ENCODE data around the gene ANO9. TPM values are rescaled to one million over a fixed set of nuclear protein-coding genes. Genes with fewer than 3 reads are reported as not detected.

The ANO9 gene
- total and polyA plus RNA-seq, 2 experiments from 2014 or later, result 9.0 to 10.2 TPM

DNA sequence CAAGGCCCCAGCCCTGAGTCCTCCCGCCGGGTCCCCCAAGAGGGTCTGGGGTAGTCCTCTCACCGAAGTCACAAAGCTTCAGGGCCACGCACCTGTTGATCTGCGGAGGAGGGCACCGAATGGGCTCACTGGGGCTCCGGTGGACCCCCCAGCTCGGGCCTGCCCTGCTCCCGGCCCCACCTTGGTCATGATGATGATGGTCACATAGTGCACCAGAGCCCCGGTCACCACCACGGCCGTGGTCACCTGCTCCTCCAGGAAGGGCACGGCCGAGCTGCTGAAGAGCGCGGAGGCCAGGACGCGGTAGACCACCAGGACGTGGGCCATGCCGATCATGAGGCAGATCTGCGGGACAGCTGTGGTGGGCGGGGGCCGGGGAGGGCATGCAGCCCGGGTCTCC is 13.5 kb downstream of the ANO9 start:
- H3K4me3 ChIP-seq, result no peak overlapping the region
- peaks cover 3% of the 10 kb centered on the region; the same call in 1 of the 3 replicates for H3K4me1 Mint-ChIP-seq
- no peak overlapping the region for H3K27ac Mint-ChIP-seq
- H4K20me1 ChIP-seq (replicated peaks; ENCODE audit: insufficient read depth), result no peaks in the 10 kb centered on the region
- peaks cover 6% of the 10 kb centered on the region for H3K27me3 ChIP-seq (ENCODE audit: insufficient read depth)
- no peak overlapping the region for H2AFZ ChIP-seq
- H3F3A ChIP-seq (replicated peaks; ENCODE audit: low read depth), result peaks cover 8% of the 10 kb centered on the region; the same call in 1 of the 2 replicates
- no peak for TF ChIP-seq ZNF114 (CRISPR knock-in tag; IDR thresholded peaks at IDR 0.05)
- no peak for TF ChIP-seq STAT1 (IDR thresholded peaks at IDR 0.05; ENCODE audit: unreplicated experiment)
- TF ChIP-seq NANOG (IDR thresholded peaks at IDR 0.05; ENCODE audit: borderline replicate concordance), result no peak
- TF ChIP-seq, protein P1, sequence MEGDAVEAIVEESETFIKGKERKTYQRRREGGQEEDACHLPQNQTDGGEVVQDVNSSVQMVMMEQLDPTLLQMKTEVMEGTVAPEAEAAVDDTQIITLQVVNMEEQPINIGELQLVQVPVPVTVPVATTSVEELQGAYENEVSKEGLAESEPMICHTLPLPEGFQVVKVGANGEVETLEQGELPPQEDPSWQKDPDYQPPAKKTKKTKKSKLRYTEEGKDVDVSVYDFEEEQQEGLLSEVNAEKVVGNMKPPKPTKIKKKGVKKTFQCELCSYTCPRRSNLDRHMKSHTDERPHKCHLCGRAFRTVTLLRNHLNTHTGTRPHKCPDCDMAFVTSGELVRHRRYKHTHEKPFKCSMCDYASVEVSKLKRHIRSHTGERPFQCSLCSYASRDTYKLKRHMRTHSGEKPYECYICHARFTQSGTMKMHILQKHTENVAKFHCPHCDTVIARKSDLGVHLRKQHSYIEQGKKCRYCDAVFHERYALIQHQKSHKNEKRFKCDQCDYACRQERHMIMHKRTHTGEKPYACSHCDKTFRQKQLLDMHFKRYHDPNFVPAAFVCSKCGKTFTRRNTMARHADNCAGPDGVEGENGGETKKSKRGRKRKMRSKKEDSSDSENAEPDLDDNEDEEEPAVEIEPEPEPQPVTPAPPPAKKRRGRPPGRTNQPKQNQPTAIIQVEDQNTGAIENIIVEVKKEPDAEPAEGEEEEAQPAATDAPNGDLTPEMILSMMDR (conservative IDR thresholded peaks at IDR 0.05; ENCODE audit: low read depth in 2 of 2), result no peak
- TF ChIP-seq, protein P2, sequence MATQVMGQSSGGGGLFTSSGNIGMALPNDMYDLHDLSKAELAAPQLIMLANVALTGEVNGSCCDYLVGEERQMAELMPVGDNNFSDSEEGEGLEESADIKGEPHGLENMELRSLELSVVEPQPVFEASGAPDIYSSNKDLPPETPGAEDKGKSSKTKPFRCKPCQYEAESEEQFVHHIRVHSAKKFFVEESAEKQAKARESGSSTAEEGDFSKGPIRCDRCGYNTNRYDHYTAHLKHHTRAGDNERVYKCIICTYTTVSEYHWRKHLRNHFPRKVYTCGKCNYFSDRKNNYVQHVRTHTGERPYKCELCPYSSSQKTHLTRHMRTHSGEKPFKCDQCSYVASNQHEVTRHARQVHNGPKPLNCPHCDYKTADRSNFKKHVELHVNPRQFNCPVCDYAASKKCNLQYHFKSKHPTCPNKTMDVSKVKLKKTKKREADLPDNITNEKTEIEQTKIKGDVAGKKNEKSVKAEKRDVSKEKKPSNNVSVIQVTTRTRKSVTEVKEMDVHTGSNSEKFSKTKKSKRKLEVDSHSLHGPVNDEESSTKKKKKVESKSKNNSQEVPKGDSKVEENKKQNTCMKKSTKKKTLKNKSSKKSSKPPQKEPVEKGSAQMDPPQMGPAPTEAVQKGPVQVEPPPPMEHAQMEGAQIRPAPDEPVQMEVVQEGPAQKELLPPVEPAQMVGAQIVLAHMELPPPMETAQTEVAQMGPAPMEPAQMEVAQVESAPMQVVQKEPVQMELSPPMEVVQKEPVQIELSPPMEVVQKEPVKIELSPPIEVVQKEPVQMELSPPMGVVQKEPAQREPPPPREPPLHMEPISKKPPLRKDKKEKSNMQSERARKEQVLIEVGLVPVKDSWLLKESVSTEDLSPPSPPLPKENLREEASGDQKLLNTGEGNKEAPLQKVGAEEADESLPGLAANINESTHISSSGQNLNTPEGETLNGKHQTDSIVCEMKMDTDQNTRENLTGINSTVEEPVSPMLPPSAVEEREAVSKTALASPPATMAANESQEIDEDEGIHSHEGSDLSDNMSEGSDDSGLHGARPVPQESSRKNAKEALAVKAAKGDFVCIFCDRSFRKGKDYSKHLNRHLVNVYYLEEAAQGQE (IDR thresholded peaks at IDR 0.05; ENCODE audit: unreplicated experiment), result no peak
- TF ChIP-seq ZNF331 (CRISPR knock-in tag; IDR thresholded peaks at IDR 0.05; ENCODE audit: low read depth), result no peak
- no peak for TF ChIP-seq CREB1 (CRISPR knock-in tag; IDR thresholded peaks at IDR 0.05; ENCODE audit: low read depth)
- TF ChIP-seq, protein P3, sequence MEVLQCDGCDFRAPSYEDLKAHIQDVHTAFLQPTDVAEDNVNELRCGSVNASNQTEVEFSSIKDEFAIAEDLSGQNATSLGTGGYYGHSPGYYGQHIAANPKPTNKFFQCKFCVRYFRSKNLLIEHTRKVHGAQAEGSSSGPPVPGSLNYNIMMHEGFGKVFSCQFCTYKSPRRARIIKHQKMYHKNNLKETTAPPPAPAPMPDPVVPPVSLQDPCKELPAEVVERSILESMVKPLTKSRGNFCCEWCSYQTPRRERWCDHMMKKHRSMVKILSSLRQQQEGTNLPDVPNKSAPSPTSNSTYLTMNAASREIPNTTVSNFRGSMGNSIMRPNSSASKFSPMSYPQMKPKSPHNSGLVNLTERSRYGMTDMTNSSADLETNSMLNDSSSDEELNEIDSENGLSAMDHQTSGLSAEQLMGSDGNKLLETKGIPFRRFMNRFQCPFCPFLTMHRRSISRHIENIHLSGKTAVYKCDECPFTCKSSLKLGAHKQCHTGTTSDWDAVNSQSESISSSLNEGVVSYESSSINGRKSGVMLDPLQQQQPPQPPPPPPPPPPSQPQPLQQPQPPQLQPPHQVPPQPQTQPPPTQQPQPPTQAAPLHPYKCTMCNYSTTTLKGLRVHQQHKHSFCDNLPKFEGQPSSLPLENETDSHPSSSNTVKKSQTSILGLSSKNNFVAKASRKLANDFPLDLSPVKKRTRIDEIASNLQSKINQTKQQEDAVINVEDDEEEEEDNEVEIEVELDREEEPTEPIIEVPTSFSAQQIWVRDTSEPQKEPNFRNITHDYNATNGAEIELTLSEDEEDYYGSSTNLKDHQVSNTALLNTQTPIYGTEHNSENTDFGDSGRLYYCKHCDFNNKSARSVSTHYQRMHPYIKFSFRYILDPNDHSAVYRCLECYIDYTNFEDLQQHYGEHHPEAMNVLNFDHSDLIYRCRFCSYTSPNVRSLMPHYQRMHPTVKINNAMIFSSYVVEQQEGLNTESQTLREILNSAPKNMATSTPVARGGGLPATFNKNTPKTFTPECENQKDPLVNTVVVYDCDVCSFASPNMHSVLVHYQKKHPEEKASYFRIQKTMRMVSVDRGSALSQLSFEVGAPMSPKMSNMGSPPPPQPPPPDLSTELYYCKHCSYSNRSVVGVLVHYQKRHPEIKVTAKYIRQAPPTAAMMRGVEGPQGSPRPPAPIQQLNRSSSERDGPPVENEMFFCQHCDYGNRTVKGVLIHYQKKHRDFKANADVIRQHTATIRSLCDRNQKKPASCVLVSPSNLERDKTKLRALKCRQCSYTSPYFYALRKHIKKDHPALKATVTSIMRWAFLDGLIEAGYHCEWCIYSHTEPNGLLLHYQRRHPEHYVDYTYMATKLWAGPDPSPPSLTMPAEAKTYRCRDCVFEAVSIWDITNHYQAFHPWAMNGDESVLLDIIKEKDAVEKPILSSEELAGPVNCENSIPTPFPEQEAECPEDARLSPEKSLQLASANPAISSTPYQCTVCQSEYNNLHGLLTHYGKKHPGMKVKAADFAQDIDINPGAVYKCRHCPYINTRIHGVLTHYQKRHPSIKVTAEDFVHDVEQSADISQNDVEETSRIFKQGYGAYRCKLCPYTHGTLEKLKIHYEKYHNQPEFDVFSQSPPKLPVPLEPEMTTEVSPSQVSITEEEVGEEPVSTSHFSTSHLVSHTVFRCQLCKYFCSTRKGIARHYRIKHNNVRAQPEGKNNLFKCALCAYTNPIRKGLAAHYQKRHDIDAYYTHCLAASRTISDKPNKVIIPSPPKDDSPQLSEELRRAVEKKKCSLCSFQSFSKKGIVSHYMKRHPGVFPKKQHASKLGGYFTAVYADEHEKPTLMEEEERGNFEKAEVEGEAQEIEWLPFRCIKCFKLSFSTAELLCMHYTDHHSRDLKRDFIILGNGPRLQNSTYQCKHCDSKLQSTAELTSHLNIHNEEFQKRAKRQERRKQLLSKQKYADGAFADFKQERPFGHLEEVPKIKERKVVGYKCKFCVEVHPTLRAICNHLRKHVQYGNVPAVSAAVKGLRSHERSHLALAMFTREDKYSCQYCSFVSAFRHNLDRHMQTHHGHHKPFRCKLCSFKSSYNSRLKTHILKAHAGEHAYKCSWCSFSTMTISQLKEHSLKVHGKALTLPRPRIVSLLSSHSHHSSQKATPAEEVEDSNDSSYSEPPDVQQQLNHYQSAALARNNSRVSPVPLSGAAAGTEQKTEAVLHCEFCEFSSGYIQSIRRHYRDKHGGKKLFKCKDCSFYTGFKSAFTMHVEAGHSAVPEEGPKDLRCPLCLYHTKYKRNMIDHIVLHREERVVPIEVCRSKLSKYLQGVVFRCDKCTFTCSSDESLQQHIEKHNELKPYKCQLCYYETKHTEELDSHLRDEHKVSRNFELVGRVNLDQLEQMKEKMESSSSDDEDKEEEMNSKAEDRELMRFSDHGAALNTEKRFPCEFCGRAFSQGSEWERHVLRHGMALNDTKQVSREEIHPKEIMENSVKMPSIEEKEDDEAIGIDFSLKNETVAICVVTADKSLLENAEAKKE (CRISPR knock-in tag; IDR thresholded peaks at IDR 0.05), result no peak
- no peak for TF ChIP-seq EZH2phosphoT487 (IDR thresholded peaks at IDR 0.05; ENCODE audit: unreplicated experiment)
- no peak for TF ChIP-seq POLR2AphosphoS5 (IDR thresholded peaks at IDR 0.05; ENCODE audit: low read depth)
- no peak for TF ChIP-seq EZH2 (IDR thresholded peaks at IDR 0.05; ENCODE audit: low read depth, unreplicated experiment)
- TF ChIP-seq, protein P4, sequence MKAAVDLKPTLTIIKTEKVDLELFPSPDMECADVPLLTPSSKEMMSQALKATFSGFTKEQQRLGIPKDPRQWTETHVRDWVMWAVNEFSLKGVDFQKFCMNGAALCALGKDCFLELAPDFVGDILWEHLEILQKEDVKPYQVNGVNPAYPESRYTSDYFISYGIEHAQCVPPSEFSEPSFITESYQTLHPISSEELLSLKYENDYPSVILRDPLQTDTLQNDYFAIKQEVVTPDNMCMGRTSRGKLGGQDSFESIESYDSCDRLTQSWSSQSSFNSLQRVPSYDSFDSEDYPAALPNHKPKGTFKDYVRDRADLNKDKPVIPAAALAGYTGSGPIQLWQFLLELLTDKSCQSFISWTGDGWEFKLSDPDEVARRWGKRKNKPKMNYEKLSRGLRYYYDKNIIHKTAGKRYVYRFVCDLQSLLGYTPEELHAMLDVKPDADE (IDR thresholded peaks at IDR 0.05), result no peak
- TF ChIP-seq JUNB (IDR thresholded peaks at IDR 0.05; ENCODE audit: unreplicated experiment), result no peak
- ATAC-seq, result no peak
- H3K4me1 ChIP-seq (ENCODE audit: insufficient read depth), result no peaks in the 10 kb centered on the region
- no peak overlapping the region for H3K27ac ChIP-seq (ENCODE audit: low read depth)
- peaks cover 4% of the 10 kb centered on the region for H3K36me3 Mint-ChIP-seq (ENCODE audit: low read depth)
- no peaks in the 10 kb centered on the region for H3K36me3 ChIP-seq (ENCODE audit: insufficient read depth)
- H3K79me2 ChIP-seq (replicated peaks; ENCODE audit: insufficient read depth), result no peaks in the 10 kb centered on the region
- H3K9me2 ChIP-seq (ENCODE audit: insufficient read depth), result no peaks in the 10 kb centered on the region
- no peak for DNase-seq (ENCODE audit: low spot score)
- H3K4me2 ChIP-seq, result no peak overlapping the region
- no peak overlapping the region for H3K4me3 Mint-ChIP-seq
- H3K27me3 Mint-ChIP-seq (ENCODE audit: insufficient read depth, low read depth, poor library complexity), result peaks cover 7% of the 10 kb centered on the region
- H3K9me3 Mint-ChIP-seq, result peaks cover 3% of the 10 kb centered on the region; the same call in 2 of the 3 replicates
